RWPE2 (cell line): ENCODE measurements around the gene DHX58.

ENCODE experiments used
- ATAC-seq: fragments of 200-7000 bp; cut with Tn5 transposase; 3 replicates; pipeline ENCODE4 v1.9.1; 2021; ENCODE audit warnings: low read depth
- DNase-seq: peaks from one replicate; pipeline ENCODE4 v3.0.0-alpha.2; 2020; ENCODE audit warnings: low spot score
- H3K27ac ChIP-seq: fragments of 450-650 bp; 2 replicates; pipeline ENCODE4 v1.5.1; 2017; ENCODE audit warnings: mild to moderate bottlenecking; ENCODE audit not compliant: poor library complexity, severe bottlenecking
- H3K27me3 ChIP-seq: fragments of 250-450 bp; sonication (Bioruptor Pico); 2 replicates; pipeline ENCODE4 v1.5.1; 2021; ENCODE audit warnings: mild to moderate bottlenecking, moderate library complexity; ENCODE audit not compliant: insufficient read depth, poor library complexity, severe bottlenecking
- H3K36me3 ChIP-seq: fragments of 250-450 bp; sonication (Bioruptor Pico); 2 replicates; pipeline ENCODE4 v1.5.1; 2020; ENCODE audit warnings: low read depth, mild to moderate bottlenecking, moderate library complexity
- H3K4me1 ChIP-seq: fragments of 250-450 bp; sonication (Bioruptor Pico); 2 replicates; pipeline ENCODE4 v1.5.1; 2021; ENCODE audit warnings: mild to moderate bottlenecking, moderate library complexity; ENCODE audit not compliant: insufficient read depth, poor library complexity, severe bottlenecking
- H3K4me3 ChIP-seq: fragments of 250-450 bp; sonication (Bioruptor Pico); 2 replicates; pipeline ENCODE4 v1.5.1; 2021; ENCODE audit warnings: mild to moderate bottlenecking, moderate library complexity; ENCODE audit not compliant: severe bottlenecking
- H3K9me3 ChIP-seq: fragments of 250-450 bp; sonication (Bioruptor Pico); 2 replicates; pipeline ENCODE4 v1.5.1; 2021; ENCODE audit warnings: mild to moderate bottlenecking, moderate library complexity; ENCODE audit not compliant: severe bottlenecking
- CTCF ChIP-seq: fragments of 450-650 bp; IDR thresholded peaks from one replicate; pipeline ENCODE4 v1.5.1; 2017; ENCODE audit warnings: mild to moderate bottlenecking, moderate library complexity; ENCODE audit not compliant: poor library complexity, severe bottlenecking

Gene DHX58

GRCh38 chr17:42138749-42139492, 26.4 kb upstream of the DHX58 start:
- DNase-seq (no peak), ATAC-seq (no peak)
- no peak for TF ChIP-seq CTCF
- Histone ChIP-seq H3K27me3 (no peaks in the 10 kb centered on the region), H3K27ac (no peak overlapping the region), H3K4me3 (no peak overlapping the region), H3K4me1 (peaks cover 23% of the 10 kb centered on the region), H3K9me3 (no peaks in the 10 kb centered on the region), H3K36me3 (peaks cover 38% of the 10 kb centered on the region)

GRCh38 chr17:42136654-42137051, 24.1 kb upstream of the DHX58 start:
- H3K27me3 ChIP-seq: no peaks in the 10 kb centered on the region
- TF ChIP-seq CTCF: no peak
- H3K4me1 ChIP-seq: peaks cover 35% of the 10 kb centered on the region
- peak overlapping the region; percentile 75 for H3K27ac ChIP-seq
- H3K9me3 ChIP-seq: no peaks in the 10 kb centered on the region
- no peak for ATAC-seq
- no peak for DNase-seq
- peaks cover 29% of the 10 kb centered on the region for H3K36me3 ChIP-seq
- no peak overlapping the region for H3K4me3 ChIP-seq

GRCh38 chr17:42135664-42136653, 23.4 kb upstream of the DHX58 start:
- Histone ChIP-seq H3K27ac (peak overlapping the region; percentile 75), H3K36me3 (peaks cover 29% of the 10 kb centered on the region), H3K27me3 (no peaks in the 10 kb centered on the region), H3K4me1 (peaks cover 35% of the 10 kb centered on the region), H3K9me3 (no peaks in the 10 kb centered on the region), H3K4me3 (no peak overlapping the region)
- peak; percentile 95 for ATAC-seq
- TF ChIP-seq CTCF: no peak
- DNase-seq: no peak

GRCh38 chr17:42135151-42135550, 22.6 kb upstream of the DHX58 start:
- Histone ChIP-seq H3K4me3 (no peak overlapping the region), H3K9me3 (no peaks in the 10 kb centered on the region), H3K4me1 (peaks cover 35% of the 10 kb centered on the region), H3K36me3 (peaks cover 35% of the 10 kb centered on the region), H3K27me3 (no peaks in the 10 kb centered on the region), H3K27ac (peak overlapping the region; percentile 75)
- ATAC-seq (no peak), DNase-seq (no peak)
- TF ChIP-seq CTCF: no peak
